ENCODE results near the gene KCNG2.

Gene KCNG2

GRCh38 chr18:79799619-79800370 lies 2.1 kb downstream of the KCNG2 start:
- DNase-seq (ENCODE audit: low read depth) = no peak

- DNase-seq (ENCODE audit: low read depth) = no peak
These were observed 2.8 kb downstream of the KCNG2 start for GRCh38 chr18:79800371-79801180.

DNA sequence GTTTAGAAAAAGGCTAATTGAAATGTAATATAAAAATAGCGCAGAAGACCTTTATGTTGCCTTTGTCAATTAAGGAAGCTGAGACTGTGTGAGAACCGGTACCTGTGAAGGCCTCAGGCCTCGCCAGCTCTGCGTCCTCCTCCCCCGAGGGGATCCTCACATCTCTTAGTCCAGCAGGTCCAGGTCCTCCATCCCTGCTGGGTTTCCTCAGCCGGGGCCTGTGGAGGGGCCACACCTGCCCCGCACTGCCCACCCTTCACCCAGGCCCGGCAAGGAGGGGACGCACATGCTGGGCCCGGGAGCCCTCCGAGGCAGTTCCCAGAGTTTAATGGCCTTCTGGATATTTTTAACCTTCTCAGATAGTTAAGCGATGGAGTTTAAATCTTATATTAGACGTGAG lies 3.5 kb downstream of the KCNG2 start:
- no peak for DNase-seq (ENCODE audit: low read depth)

- DNase-seq (ENCODE audit: low read depth) = no peak
These were observed 3.9 kb downstream of the KCNG2 start for GRCh38 chr18:79801641-79802040.

- DNase-seq (ENCODE audit: low read depth) = no peak
These were observed 4.6 kb downstream of the KCNG2 start for GRCh38 chr18:79802298-79802697.

GRCh38 chr18:79803611-79804051 lies 5.9 kb downstream of the KCNG2 start:
- no peak for DNase-seq (ENCODE audit: low read depth)

GRCh38 chr18:79804130-79804787 lies 6.5 kb downstream of the KCNG2 start:
- DNase-seq (ENCODE audit: low read depth) = no peak

DNA sequence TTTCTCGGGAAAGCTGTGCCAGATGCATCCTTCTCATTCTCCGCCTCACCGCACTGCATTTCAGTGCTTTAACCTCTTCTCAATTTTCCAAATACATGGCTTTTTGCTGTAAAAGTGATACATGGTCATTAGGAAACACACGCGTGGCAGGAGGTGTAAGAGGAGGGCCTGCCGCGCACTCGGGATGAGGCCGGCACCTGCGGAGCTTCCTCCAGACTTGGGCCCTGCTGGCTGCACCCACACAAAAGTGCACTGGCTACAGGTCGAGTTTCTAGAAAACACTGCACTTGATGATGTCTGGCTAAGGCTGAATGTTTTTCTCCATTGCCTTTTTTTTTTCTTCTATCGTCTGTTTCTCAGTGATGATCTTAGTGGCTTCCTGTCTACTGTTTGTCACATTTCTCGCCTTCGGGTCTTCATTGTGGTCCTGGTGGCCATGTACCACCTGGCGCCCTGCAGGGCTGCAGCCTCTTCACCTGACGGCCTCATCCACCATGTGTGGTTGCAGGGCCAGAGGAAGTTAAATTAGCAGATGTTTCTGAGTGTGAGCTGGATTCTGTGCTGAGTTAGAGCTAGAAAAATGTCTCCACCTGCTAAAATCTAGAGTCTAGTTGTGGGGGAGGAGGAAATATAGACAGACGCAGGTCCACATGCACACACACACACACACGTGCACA lies 7.6 kb downstream of the KCNG2 start:
- DNase-seq (ENCODE audit: low read depth) = no peak

DNA sequence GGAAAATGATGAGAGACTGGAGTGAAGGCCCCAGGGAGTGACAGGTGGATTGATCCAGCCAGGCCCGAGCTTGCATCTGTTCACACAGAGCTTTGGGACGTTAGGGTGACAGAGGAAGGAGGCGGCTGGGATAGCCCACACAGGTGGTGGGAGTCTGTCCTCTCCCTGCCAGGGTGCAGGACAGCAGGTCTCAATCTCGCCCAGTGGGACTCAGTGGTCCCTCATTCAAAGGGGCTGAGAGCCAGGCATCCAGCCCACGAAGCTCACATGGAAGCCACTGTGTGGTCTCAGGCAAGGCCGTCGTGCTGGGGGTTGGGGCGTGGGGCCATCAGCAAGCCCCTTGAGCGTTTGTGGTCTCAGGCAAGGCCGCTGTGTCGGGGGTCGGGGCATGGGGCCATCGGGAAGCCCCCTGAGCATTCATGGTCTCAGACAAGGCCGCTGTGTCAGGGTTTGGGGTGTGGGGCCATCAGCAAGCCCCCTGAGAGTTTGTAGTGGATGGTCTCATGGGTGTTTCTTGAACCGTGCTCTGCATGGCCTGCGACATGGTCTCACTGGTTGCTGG lies 8.3 kb downstream of the KCNG2 start:
- DNase-seq (ENCODE audit: low read depth) = no peak

DNA sequence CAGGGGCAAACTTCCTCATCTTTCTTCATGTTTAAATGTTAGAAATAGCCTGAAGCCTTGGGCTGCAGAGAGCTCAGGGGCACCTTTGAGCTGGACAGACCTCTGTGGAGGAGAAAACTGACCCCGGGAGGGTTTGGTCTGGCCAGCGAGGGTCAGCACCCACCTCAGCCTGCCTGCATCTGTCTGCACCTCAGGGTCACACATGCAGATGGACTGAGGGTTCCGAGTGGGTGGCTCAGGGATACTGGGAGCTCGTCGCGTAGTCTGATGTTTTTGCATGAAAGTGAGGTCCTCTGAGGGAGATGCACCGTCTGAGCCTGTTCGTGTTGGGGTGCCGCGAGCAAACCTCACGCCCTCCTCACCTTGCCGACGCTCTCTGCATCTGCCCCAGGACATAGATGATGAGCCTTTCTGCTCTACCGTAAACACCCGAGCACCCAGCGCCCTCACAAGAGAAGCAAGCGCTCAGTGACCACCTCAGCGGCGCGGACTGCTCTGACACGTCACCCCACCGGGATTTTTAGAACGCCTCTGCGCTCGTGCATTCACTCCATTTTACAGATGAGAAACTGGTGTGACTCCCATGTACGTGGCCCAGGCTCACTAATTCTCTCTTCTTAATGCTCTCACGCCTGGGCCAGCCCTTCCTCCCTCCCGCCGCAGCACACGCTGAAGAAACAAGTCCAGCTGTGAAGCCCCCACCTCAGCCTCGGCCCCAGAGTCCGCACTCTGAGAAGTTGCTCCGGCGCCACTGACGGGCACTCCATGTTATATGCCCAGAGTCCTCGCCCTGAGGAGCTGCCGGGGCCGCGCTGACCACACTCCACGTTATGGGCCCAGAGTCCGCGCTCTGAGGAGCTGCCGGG lies 9.5 kb downstream of the KCNG2 start:
- no peak for DNase-seq (ENCODE audit: low read depth)

- DNase-seq (ENCODE audit: low read depth) = no peak
These were observed 11.9 kb downstream of the KCNG2 start for GRCh38 chr18:79809482-79810192.

GRCh38 chr18:79812052-79812451 lies 14.3 kb downstream of the KCNG2 start:
- no peak for DNase-seq (ENCODE audit: low read depth)

GRCh38 chr18:79814373-79814772 lies 16.6 kb downstream of the KCNG2 start:
- no peak for DNase-seq (ENCODE audit: low read depth)

DNA sequence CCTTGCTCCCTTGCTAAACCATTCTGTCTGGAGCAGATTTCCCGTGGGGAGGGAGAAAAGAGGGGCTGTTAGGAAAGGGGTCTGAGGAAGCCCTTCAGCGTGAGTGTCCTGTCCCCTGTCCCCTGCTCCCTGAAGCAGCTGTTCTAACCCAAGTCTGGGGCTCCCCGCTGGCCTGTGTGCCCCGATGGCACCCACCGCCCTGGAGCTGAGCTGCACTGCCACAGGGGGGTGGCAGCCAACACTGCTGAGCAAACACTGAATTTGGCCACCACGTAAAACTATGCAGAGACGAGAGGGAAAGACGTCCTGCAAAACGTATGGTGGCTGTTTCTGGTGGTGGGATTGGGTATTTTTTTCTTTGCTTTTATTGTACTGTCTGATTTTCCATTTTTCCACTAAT lies 17.9 kb downstream of the KCNG2 start:
- no peak for DNase-seq (ENCODE audit: low read depth)

DNA sequence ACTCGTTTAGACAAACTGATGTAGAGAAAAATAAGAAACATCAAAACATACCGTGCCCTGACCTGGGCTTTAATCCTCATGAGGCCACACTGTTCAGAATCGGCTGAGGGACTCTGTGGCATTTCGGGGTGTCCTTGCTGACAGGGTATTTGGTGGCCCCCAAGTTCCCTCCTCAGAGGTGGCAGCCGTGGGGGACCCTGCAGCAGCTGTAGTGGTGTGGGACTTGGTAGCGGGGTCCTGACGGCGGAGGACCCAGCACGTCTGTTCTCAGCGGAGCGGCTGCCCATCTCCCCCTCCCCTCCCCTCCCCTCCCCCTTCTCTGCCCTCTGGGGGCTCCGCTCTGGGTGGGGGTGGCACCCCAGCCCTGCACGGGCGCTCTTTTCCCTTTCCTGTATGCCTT lies 18.4 kb downstream of the KCNG2 start:
- no peak for DNase-seq (ENCODE audit: low read depth)

GRCh38 chr18:79816981-79817606 lies 19.4 kb downstream of the KCNG2 start:
- DNase-seq (ENCODE audit: low read depth) = no peak

GRCh38 chr18:79817607-79817998 lies 19.9 kb downstream of the KCNG2 start:
- DNase-seq (ENCODE audit: low read depth) = no peak

- no peak for DNase-seq (ENCODE audit: low read depth)
These were observed 20.3 kb downstream of the KCNG2 start for GRCh38 chr18:79818036-79818435.

DNA sequence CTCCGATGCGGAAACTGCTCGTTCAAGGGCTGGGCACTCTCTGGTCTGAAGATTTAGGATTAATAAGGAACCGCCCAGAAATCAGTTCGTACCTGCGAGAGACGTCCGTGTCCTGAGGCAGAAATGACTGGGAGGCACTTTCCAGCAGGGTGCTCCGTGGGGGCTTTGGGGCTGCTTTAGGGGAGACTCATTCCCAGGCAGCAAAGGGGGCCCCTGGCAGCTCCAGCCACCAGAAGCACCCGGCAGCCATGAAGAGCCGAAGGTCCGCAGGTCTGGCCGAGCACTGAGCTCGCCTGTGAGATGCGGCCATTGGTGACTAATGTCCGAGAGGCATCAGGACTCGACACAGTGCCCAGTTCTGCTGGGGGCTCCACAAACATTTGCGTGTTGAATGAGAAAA lies 20.9 kb downstream of the KCNG2 start:
- no peak for DNase-seq (ENCODE audit: low read depth)

Measured in activated T-cell treated with anti-CD3 and anti-CD28 coated beads for 48 hours (primary cell).